Measurements from ENCODE around the gene BTAF1.

GRCh38 chr10:91976317-91977051 lies 52.9 kb downstream of the BTAF1 start:
- TF ChIP-seq, protein P1, sequence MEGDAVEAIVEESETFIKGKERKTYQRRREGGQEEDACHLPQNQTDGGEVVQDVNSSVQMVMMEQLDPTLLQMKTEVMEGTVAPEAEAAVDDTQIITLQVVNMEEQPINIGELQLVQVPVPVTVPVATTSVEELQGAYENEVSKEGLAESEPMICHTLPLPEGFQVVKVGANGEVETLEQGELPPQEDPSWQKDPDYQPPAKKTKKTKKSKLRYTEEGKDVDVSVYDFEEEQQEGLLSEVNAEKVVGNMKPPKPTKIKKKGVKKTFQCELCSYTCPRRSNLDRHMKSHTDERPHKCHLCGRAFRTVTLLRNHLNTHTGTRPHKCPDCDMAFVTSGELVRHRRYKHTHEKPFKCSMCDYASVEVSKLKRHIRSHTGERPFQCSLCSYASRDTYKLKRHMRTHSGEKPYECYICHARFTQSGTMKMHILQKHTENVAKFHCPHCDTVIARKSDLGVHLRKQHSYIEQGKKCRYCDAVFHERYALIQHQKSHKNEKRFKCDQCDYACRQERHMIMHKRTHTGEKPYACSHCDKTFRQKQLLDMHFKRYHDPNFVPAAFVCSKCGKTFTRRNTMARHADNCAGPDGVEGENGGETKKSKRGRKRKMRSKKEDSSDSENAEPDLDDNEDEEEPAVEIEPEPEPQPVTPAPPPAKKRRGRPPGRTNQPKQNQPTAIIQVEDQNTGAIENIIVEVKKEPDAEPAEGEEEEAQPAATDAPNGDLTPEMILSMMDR (IDR thresholded peaks at IDR 0.05), result no peak
- no peak for TF ChIP-seq POLR2A (IDR thresholded peaks at IDR 0.05)
